Type B pancreatic cell (in vitro differentiated cells): Measurements from ENCODE around the gene SBNO2. TPM values are rescaled to one million over a fixed set of nuclear protein-coding genes. Genes with fewer than 3 reads are reported as not detected.

Source experiments
- DNase-seq: peaks from one replicate; pipeline ENCODE4 v3.0.0; 2021; ENCODE audit warnings: mixed read lengths; ENCODE audit not compliant: unreplicated experiment; ENCODE audit errors: extremely low spot score
- H3K27ac Mint-ChIP-seq: 2 replicates; pipeline ENCODE4 v1.8.0; 2021; ENCODE audit warnings: mild to moderate bottlenecking, mixed read lengths
- H3K27me3 Mint-ChIP-seq: 2 replicates; pipeline ENCODE4 v1.8.0; 2021; ENCODE audit warnings: mixed read lengths
- H3K36me3 Mint-ChIP-seq: 2 replicates; pipeline ENCODE4 v1.8.0; 2021; ENCODE audit warnings: mixed read lengths
- H3K4me1 Mint-ChIP-seq: one replicate; pipeline ENCODE4 v1.8.0; 2021; ENCODE audit warnings: mixed read lengths; ENCODE audit not compliant: unreplicated experiment
- H3K4me3 Mint-ChIP-seq: 2 replicates; pipeline ENCODE4 v1.8.0; 2021; ENCODE audit warnings: mild to moderate bottlenecking, mixed read lengths
- H3K9me3 Mint-ChIP-seq: 2 replicates; pipeline ENCODE4 v1.8.0; 2021; ENCODE audit warnings: mixed read lengths
- CTCF ChIP-seq: fragments of 200-600 bp; sonication (generic); conservative IDR thresholded peaks from 2 replicates; pipeline ENCODE4 v1.5.0; 2021; ENCODE audit warnings: antibody characterized with exemption, mild to moderate bottlenecking
- total RNA-seq: library from RNA; stranded (reverse); gene quantifications from 2 replicates; pipeline ENCODE4 v1.2.1, GENCODE V29; 2021; ENCODE audit warnings: low replicate concordance

SBNO2 gene
- total RNA-seq, 1 donor from 2014 or later: 45.5 TPM

- Mint-ChIP-seq H3K4me1 (no peaks in the 10 kb centered on the region), H3K27me3 (no peaks in the 10 kb centered on the region), H3K9me3 (no peaks in the 10 kb centered on the region), H3K27ac (no peak overlapping the region), H3K4me3 (no peak overlapping the region), H3K36me3 (no peaks in the 10 kb centered on the region)
- TF ChIP-seq CTCF: no peak
- no peak for DNase-seq
Measured at GRCh38 chr19:1128106-1128505, 46.0 kb downstream of the SBNO2 start.

- no peak for TF ChIP-seq CTCF
- Mint-ChIP-seq H3K36me3 (no peaks in the 10 kb centered on the region), H3K27me3 (no peaks in the 10 kb centered on the region), H3K4me3 (no peak overlapping the region), H3K9me3 (no peaks in the 10 kb centered on the region), H3K4me1 (no peaks in the 10 kb centered on the region), H3K27ac (no peak overlapping the region)
- DNase-seq: no peak
Measured at GRCh38 chr19:1126984-1127760, 46.9 kb downstream of the SBNO2 start.

GRCh38 chr19:1125601-1126467, 48.2 kb downstream of the SBNO2 start:
- no peak for TF ChIP-seq CTCF
- Mint-ChIP-seq H3K27ac (no peak overlapping the region), H3K9me3 (no peaks in the 10 kb centered on the region), H3K27me3 (no peaks in the 10 kb centered on the region), H3K36me3 (peaks cover 4% of the 10 kb centered on the region), H3K4me3 (no peak overlapping the region), H3K4me1 (no peaks in the 10 kb centered on the region)
- DNase-seq: no peak

GRCh38 chr19:1123885-1124677, 50.0 kb downstream of the SBNO2 start:
- DNase-seq: no peak
- Mint-ChIP-seq H3K27me3 (no peaks in the 10 kb centered on the region), H3K4me1 (no peaks in the 10 kb centered on the region), H3K27ac (no peak overlapping the region), H3K4me3 (no peak overlapping the region), H3K36me3 (peaks cover 4% of the 10 kb centered on the region), H3K9me3 (no peaks in the 10 kb centered on the region)
- TF ChIP-seq CTCF: no peak

- no peaks in the 10 kb centered on the region for H3K4me1 Mint-ChIP-seq
- DNase-seq: no peak
- H3K27me3 Mint-ChIP-seq: no peaks in the 10 kb centered on the region
- TF ChIP-seq CTCF: no peak
- no peak overlapping the region for H3K4me3 Mint-ChIP-seq
- H3K36me3 Mint-ChIP-seq: peaks cover 4% of the 10 kb centered on the region
- no peaks in the 10 kb centered on the region for H3K9me3 Mint-ChIP-seq
- H3K27ac Mint-ChIP-seq: no peak overlapping the region
Measured at GRCh38 chr19:1123381-1123780, 50.7 kb downstream of the SBNO2 start.
